ENCODE data around the gene MAP4K4.

The MAP4K4 gene

DNA sequence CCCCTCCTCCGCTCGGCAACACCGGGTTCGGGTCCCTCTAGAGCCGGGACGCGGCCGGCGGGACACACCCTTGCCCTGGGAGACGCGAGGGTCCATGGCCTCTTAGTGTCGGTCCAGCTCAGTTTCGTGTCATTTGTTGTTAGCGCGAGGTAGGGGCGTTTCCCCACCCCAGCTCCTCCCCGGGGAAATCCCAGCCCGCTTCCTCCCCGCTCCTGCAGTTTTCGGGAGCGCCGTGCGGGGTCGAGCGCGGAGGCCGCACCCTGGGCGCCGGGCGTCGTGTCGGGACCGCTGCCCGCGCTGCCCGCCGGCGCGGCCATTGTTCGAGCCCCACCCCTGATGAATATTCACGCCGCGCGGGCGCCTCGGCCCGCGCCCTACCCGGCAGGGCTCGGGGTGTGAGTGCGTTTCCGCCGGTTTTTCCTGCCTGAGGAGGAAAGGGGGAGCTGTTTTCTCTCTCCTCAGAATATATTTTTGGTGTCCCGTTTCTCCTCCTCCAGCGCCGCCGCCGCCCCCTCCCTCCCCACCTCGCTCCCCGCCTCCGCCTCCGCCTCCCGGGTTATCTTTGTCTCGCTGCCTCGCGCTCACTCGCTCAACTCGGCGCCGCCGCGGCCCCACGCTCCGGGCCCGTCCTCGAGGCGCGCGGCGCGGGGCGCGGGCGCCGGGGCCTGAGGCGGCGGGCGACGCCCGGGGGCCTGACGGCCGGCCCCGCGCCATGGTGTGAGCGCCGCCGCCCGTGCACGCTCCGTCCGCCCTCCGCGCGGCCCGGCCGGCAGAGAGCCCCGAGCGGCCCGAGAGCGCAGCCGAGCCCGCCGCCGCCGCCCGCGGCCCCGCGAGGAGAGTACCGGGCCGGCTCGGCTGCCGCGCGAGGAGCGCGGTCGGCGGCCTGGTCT is at the start of gene MAP4K4:
Gene MAP4K4 (plus strand): TSS at position 584 of the 890 bp plus-strand sequence. CDS start 374 bp downstream, outside the sequence.
- peak; percentile 63 to 69 for DNase-seq (ENCODE audit: low read depth in 2 of 2)

DNA sequence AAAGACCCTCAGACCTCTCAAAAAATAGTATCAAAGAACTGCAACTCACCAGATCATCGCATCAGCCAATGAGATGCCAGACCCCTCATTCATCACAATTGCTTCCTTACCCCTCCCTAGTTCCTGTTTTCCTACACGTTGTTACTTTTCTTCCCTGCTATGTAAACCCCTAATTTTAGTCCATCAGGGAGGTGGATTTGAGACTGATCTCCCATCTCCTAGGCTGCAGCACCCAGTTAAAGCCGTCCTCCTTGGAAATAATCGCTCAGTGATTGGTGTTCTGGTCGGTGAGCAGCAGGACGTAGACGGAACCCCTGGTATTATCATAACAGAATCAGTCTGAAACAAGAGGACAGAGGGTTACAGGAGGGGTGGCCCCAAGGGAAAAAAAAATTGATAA is 44.0 kb upstream of the MAP4K4 start:
- DNase-seq (ENCODE audit: low read depth in 2 of 2), result no peak

GRCh38 chr2:101655702-101656422 is 41.6 kb upstream of the MAP4K4 start:
- DNase-seq (ENCODE audit: low read depth in 2 of 2), result peak; percentile 23 to 26

DNA sequence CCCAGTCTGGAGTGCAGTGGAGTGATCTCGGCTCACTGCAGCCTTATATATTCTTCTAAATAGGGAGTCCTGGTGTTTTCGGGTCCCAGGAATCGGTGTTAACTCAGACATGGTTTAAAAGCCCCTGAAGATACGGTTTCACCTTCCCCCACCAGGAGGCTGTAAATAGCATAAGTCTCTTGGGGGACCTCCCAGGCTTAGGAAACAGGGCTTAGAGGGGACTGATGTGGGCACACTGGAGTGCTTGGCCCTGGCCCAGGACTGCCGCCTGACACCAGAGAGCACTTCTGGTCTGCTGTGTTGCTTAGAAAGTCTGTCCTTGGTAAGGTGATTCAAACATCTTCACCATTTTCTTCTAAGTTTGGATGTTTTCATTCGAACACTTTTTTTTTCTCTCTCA is 39.7 kb upstream of the MAP4K4 start:
- no peak for DNase-seq (ENCODE audit: low read depth in 2 of 2)

GRCh38 chr2:101658387-101658786 is 39.1 kb upstream of the MAP4K4 start:
- no peak for DNase-seq (ENCODE audit: low read depth in 2 of 2)

DNA sequence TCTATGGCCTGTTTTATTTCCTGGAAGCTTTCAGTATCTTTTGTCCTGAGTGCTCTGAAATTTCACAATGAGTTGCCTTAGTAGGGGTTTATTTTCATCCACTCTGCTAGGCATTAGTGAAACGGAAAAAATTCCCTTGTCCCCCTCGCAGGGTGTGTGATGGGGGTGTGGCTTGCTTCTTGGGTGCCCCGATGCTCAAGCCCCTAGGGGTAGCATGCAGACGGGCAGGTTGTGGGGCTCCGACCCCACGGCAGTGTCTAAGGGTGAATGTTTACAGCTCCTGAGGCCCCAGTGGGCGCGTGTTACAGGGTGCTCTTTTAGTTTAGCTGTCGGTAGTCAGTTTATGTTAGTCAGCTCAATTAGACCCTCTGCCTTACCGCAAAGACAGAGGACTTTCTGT is 32.2 kb upstream of the MAP4K4 start:
- DNase-seq (ENCODE audit: low read depth in 2 of 2), result no peak

DNA sequence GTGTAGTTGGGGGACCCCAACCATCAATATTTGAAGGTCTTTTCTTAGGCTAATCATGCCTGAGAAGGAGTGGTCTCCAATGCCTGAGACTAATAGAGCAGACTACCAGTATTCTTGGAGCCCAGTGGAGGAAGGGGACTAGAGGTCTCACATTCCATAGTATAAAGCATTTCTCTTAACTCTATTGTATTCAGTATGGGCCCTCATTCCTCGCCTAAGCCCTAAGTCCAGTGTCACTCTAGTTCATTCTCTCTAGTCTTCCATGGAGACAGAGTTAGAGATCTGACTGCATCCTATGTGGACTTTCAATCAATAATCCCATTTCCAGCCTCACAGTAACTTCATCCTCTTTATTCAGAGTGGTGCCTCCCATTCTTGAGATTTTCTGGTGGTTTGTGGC is 29.7 kb upstream of the MAP4K4 start:
- DNase-seq (ENCODE audit: low read depth in 2 of 2), result no peak

DNA sequence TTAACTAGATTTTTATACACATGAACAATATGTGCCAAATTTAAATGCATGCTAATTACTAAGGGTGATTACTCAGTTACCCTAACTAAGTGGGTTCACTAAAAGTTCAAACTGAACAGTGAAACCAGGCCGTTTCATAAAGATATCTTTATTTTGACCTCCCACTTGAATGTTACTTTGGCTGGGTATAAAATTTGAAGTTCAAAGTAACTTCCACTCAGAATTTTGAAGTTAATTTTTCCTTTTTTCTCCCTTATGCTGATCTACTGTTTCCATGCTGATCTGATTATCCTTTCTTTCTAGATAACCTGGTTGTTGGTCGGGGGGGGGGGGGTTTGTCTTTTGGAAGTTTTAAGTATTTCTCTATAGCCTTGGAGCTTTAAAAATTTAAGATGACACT is 25.5 kb upstream of the MAP4K4 start:
- no peak for DNase-seq (ENCODE audit: low read depth in 2 of 2)

GRCh38 chr2:101673920-101674319 is 23.6 kb upstream of the MAP4K4 start:
- DNase-seq (ENCODE audit: low read depth in 2 of 2), result no peak

GRCh38 chr2:101675512-101675911 is 22.0 kb upstream of the MAP4K4 start:
- DNase-seq (ENCODE audit: low read depth in 2 of 2), result no peak

GRCh38 chr2:101676674-101677073 is 20.8 kb upstream of the MAP4K4 start:
- no peak for DNase-seq (ENCODE audit: low read depth in 2 of 2)

GRCh38 chr2:101677658-101678057 is 19.8 kb upstream of the MAP4K4 start:
- DNase-seq (ENCODE audit: low read depth in 2 of 2), result no peak

DNA sequence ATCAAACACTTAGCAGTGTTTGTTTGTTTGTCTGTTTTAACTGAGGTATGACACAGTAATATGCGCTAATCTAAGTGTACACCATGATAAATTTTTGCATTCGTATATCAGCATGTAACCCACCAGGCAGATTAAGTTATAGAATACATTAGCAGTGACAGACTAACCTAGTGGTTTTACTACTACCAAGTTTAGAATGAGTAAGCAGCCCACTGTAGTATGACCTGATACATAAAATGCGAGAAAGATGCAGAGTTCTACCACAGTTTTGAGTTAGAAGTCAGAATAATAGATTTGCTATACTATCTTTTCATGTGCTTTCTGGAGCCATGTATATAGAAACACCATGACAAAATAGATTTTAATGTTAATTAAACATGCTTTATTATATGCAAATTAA is 19.1 kb upstream of the MAP4K4 start:
- DNase-seq (ENCODE audit: low read depth in 2 of 2), result no peak

DNA sequence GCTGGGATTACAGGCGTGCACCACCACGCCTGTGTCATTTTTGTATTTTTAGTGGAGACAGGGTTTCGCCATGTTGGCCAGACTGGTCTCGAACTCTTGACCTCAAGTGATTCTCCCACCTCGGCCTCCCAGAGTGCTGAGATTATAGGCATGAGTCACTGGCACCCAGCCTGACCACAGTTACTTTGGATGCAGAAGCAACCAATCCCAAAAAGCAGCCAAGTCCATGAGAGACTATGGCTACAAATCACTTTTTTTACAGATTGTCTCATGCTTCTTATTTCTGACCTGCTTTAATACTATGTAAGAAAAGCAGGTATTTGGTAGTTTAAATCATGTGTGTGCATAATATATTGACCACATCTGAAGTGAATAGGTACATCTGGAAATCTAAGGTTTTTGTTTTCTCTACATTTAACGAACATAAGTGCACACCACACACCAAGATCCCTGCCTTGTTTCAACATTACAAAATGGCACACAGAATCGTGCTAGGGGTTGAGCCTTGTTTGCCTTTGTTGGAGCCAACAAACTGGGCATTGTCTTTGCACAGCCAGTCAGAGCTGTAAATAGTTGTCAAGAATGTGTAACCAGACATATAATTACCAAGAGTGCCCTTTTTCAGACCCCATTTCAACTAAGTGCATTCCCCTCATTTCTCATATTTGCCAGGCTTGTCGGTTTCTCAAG is 18.3 kb upstream of the MAP4K4 start:
- peak; percentile 58 to 59 for DNase-seq (ENCODE audit: low read depth in 2 of 2)

DNA sequence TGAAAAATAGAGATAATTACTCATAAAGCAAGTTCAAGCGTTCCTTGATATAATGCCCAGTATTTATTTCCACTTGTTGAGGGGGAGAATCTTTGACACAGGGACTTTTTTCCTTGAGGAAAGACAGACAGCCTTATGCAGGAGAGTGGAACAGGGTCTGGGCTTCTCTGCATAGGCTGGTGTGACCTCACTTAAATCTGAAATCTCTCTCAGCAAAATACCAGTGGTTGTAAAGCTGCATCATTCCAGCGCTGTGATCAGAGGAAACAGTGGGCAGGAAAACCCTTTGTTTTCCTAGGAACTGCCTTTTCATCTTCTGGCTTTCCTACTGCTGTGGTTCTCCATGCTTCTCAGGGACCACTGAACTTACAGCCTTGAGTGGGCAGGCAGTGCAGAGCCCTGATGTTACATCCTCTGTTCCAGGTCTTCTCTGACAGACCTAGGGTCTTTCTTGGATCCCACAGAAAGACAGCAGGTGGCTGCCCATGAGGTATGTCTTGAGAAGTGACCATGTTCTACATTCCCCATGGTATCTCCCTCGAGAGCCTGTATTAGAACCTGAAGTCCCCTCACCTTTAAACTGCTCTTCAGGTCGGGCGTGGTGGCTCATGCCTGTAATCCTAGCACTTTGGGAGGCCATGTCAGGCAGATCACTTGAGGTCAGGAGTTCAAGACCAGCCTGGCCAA is 17.6 kb upstream of the MAP4K4 start:
- no peak for DNase-seq (ENCODE audit: low read depth in 2 of 2)

DNA sequence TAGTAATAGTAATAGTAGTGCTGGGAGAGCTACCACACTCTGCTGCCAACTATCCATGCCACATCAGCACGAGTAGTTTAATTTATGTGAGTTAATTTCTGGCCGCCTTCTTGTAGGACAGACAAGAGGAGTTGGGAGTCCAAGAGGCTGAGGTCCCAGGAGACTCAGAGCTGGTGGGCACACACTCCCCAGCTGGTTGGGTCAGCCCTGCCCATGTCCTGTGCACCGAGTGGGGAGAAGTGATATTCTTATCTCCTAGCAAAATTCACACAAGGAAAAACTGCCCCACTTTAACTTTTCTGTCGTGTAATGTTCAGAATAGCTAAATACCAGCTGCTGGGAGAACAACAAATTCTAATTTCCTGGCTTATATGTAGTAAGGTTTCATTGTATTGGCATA is 15.2 kb upstream of the MAP4K4 start:
- DNase-seq (ENCODE audit: low read depth in 2 of 2), result no peak

- no peak for DNase-seq (ENCODE audit: low read depth in 2 of 2)
Observed at GRCh38 chr2:101684313-101684712, 13.2 kb upstream of the MAP4K4 start.

DNA sequence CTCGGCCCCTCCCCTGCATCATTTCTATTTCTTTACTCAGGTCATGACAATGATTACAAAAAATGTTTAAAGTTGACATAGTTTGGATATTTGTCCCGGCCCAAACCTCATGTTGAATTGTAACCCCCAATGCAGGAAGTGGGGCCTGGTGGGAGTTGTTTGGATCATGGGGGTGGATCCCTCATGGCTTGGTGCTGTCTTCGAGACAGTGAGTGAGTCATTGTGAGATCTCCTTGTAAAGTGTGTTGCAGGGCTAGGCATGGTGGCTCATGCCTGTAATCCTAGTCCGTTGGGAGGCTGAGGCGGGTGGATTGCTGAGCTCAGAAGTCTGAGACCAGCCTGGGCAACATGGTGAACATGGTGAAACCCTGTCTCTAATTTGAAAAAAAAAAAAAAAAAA is 9.2 kb upstream of the MAP4K4 start:
- no peak for DNase-seq (ENCODE audit: low read depth in 2 of 2)

- DNase-seq (ENCODE audit: low read depth in 2 of 2), result no peak
Observed at GRCh38 chr2:101689114-101689825, 8.2 kb upstream of the MAP4K4 start.

DNA sequence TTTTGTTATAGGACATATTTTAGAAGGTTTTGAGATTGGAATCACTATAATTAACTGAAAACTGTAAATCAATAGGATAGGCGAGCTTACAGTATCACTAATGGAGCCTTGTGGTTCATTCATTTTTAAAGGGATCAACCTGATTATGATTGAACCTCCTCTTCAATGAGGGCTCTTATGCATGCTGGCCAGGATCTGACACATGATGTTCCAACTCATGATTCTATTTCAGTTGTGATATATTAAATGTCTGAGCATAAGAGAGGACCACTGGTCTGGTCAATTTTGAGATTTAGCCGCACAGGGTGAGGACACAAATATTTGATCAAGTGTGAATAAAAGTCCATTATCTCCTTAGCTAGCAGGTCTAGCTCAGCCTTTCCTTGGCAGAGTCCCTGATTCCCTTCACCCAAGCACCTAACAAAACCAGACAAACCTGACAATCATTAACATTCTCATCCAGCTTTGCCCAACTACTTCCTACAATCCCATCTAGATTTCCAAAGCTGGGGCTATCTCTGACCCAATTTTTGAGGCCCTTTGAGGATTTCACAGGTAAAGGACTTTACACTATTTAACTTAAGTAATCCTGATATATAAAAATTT is 6.9 kb upstream of the MAP4K4 start:
- DNase-seq (ENCODE audit: low read depth in 2 of 2), result no peak

DNA sequence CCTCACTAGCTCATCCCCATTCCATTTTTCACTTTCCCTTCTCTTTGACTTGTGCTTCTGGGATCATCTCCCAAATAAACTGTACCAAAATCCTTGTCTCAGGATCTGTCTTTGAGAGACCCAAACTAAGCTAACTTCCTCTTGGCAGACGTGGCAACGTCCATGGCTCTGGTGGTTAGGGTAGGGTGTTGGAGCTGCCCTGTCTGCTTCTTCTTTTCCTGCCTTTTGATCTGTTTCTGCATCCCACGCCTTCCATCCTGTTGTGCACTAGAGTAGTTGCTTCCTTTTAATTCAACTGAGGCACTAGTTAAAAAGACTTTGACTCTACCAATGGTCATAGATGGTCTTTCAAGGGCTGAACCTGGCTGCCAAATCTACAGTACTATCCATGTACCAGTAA is 5.5 kb upstream of the MAP4K4 start:
- DNase-seq (ENCODE audit: low read depth in 2 of 2), result no peak
